HEK293T (cell line): ENCODE measurements around the gene PRRT4.

Source experiments
- CTCF ChIA-PET: fragments of 350-600 bp; formaldehyde crosslinking; extraction: SDS; loops from one replicate; lab custom pipeline; 2021; ENCODE audit warnings: antibody characterized with exemption, inconsistent platforms; lab: Yijun Ruan, JAX
- POLR2A ChIA-PET: fragments of 350-600 bp; formaldehyde crosslinking; extraction: SDS; loops from one replicate; lab custom pipeline; 2020; ENCODE audit warnings: antibody characterized with exemption, inconsistent platforms; lab: Yijun Ruan, JAX
- DNase-seq: peaks from one replicate; pipeline ENCODE4 v3.0.0; 2012; ENCODE audit warnings: mixed read lengths; ENCODE audit errors: extremely low spot score
- ARNT ChIP-seq: fragments of 450-650 bp; IDR thresholded peaks from 2 replicates; pipeline ENCODE4 v1.6.1; 2017; ENCODE audit warnings: mild to moderate bottlenecking
- BHLHE40 ChIP-seq: fragments of 450-650 bp; IDR thresholded peaks from 2 replicates; pipeline ENCODE4 v1.6.1; 2016; ENCODE audit warnings: mild to moderate bottlenecking, moderate library complexity, borderline replicate concordance
- CTBP1 ChIP-seq: fragments of 450-650 bp; IDR thresholded peaks from 2 replicates; pipeline ENCODE4 v1.6.1; 2016; ENCODE audit warnings: borderline replicate concordance
- ELF4 ChIP-seq: fragments of 450-650 bp; IDR thresholded peaks from 2 replicates; pipeline ENCODE4 v1.6.1; 2017; ENCODE audit warnings: antibody characterized with exemption
- FOXA1 ChIP-seq: fragments of 450-650 bp; IDR thresholded peaks from 2 replicates; pipeline ENCODE4 v1.6.1; 2016; ENCODE audit warnings: mild to moderate bottlenecking
- FOXK2 ChIP-seq: fragments of 450-650 bp; IDR thresholded peaks from 2 replicates; pipeline ENCODE4 v1.6.1; 2016; ENCODE audit warnings: mild to moderate bottlenecking
- FOXM1 ChIP-seq: fragments of 450-650 bp; IDR thresholded peaks from 2 replicates; pipeline ENCODE4 v1.6.1; 2017; ENCODE audit warnings: mild to moderate bottlenecking, borderline replicate concordance
- HDGF ChIP-seq: fragments of 450-650 bp; IDR thresholded peaks from 2 replicates; pipeline ENCODE4 v1.6.1; 2017; ENCODE audit warnings: antibody characterized with exemption, borderline replicate concordance
- L3MBTL2 ChIP-seq: fragments of 450-650 bp; conservative IDR thresholded peaks from 2 replicates; pipeline ENCODE4 v1.6.1; 2016; ENCODE audit warnings: mild to moderate bottlenecking
- LEF1 ChIP-seq: fragments of 450-650 bp; IDR thresholded peaks from 2 replicates; pipeline ENCODE4 v1.6.1; 2017; ENCODE audit warnings: mild to moderate bottlenecking, borderline replicate concordance
- NFRKB ChIP-seq: fragments of 450-650 bp; IDR thresholded peaks from 2 replicates; pipeline ENCODE4 v1.6.1; 2016; ENCODE audit warnings: mild to moderate bottlenecking, moderate library complexity
- SP1 ChIP-seq: fragments of 450-650 bp; IDR thresholded peaks from 2 replicates; pipeline ENCODE4 v1.6.1; 2017
- SUZ12 ChIP-seq: fragments of 450-650 bp; IDR thresholded peaks from 2 replicates; pipeline ENCODE4 v1.6.1; 2016; ENCODE audit warnings: mild to moderate bottlenecking
- TARDBP ChIP-seq: fragments of 450-650 bp; IDR thresholded peaks from 2 replicates; pipeline ENCODE4 v1.6.1; 2016
- ZNF384 ChIP-seq: fragments of 450-650 bp; IDR thresholded peaks from 2 replicates; pipeline ENCODE4 v1.6.1; 2016
- TF ChIP-seq, protein P1 (sequence below): fragments of 450-650 bp; IDR thresholded peaks from 2 replicates; pipeline ENCODE4 v1.6.1; 2016

Gene PRRT4

DNA sequence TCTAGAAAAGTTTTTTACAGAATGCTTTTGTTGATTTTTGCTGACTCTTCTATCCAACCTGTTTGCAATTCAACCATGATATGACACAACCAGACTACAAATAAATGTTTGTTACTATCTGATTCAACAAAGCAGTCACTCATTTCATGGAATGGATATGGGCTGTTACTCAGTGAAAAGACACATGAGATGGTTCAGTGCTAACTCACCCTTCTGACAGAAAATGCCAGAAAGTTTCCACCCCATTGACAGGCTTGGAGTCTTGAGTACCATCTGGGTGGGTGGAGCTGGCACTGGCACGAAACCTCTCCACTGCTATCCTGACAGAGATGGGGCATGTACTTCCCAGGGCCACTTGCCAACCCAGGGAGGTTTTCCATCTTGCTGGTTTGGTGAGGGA is 57.3 kb downstream of the PRRT4 start:
- TF ChIP-seq TARDBP (no peak), BHLHE40 (no peak), FOXM1 (no peak), SP1 (no peak), FOXA1 (no peak), SUZ12 (no peak), ARNT (no peak), ELF4 (no peak), CTBP1 (no peak)
- TF ChIP-seq, protein P1, sequence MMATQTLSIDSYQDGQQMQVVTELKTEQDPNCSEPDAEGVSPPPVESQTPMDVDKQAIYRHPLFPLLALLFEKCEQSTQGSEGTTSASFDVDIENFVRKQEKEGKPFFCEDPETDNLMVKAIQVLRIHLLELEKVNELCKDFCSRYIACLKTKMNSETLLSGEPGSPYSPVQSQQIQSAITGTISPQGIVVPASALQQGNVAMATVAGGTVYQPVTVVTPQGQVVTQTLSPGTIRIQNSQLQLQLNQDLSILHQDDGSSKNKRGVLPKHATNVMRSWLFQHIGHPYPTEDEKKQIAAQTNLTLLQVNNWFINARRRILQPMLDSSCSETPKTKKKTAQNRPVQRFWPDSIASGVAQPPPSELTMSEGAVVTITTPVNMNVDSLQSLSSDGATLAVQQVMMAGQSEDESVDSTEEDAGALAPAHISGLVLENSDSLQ: no peak
- CTCF ChIA-PET: no interaction called here
- POLR2A ChIA-PET: no interaction called here
- DNase-seq: no peak

DNA sequence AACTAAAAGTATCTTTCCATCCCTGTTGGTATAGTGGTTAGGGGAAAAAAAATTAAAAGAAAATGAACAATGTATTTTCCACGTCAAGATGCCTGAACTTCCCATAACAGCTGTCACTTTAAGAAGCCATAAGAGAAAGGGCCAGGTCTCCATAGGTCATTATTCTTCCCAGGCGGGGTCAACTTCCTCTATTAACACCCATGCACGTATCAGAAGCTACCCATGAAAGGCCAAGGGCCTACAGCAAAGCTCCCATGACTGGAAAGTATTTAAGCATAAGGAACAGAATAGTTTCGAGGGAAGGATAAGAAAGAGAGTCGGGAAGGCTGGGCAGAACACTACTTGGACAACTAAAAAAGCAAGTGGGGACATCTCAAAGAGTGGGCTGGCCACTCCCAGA is 57.8 kb downstream of the PRRT4 start:
- no peak for TF ChIP-seq ELF4
- TF ChIP-seq LEF1: no peak
- TF ChIP-seq FOXA1: no peak
- TF ChIP-seq, protein P1: no peak
- no peak for TF ChIP-seq SUZ12
- TF ChIP-seq NFRKB: no peak
- no peak for TF ChIP-seq L3MBTL2
- CTCF ChIA-PET: no interaction called here
- POLR2A ChIA-PET: no interaction called here
- no peak for DNase-seq

DNA sequence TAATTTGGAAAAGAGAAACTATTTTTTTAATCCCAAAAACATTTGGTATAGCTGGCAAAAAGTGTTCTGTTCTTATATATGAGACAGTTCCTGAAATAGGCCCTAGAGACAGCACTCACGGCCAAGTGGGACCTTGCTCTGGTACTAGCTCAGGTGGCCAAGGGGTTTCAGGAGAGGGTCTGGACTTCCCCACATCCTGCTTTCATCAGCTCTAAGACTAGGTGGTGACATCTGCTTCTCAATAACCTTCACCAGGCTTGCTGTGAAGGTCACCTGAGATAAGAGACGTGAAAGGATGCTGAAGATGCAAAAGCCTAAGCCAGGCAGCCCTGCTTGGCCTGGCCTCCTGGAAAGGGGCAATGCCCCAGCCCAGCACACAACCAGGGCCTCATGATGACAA is 58.4 kb downstream of the PRRT4 start:
- ChIA-PET POLR2A (no interaction called here), CTCF (no interaction called here)
- DNase-seq: no peak

DNA sequence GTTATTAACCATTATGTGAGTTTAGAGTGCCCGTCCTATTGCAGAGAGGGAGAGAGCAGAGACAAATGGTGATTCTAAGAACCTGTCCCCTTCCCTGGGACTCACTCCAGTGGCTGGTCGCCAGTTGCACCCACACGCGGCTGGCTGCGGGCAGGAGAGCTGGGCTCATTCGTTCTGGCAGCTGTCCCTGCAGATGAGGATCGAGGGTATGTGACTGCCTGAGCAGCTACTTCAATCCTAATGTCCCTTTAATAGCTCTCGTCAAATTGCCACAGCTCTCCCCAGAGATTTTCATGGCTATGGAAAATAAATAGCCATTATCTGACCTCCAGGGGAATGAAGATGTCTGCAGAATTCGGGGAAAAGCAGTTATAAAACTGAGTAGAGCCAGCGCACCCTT is 59.4 kb downstream of the PRRT4 start:
- no peak for TF ChIP-seq L3MBTL2
- TF ChIP-seq SUZ12: no peak
- no peak for TF ChIP-seq BHLHE40
- no peak for TF ChIP-seq ELF4
- TF ChIP-seq ZNF384: no peak
- TF ChIP-seq LEF1: no peak
- TF ChIP-seq, protein P1: no peak
- TF ChIP-seq TARDBP: no peak
- TF ChIP-seq HDGF: no peak
- no peak for TF ChIP-seq NFRKB
- no peak for TF ChIP-seq FOXK2
- no peak for TF ChIP-seq FOXA1
- TF ChIP-seq SP1: no peak
- TF ChIP-seq FOXM1: no peak
- TF ChIP-seq ARNT: no peak
- TF ChIP-seq CTBP1: no peak

More for the DNA sequence above, 58.4 kb downstream of the PRRT4 start:
- TF ChIP-seq FOXA1 (no peak), HDGF (no peak), FOXM1 (no peak), CTBP1 (no peak), ELF4 (no peak), NFRKB (no peak), BHLHE40 (no peak), ZNF384 (no peak), LEF1 (no peak), ARNT (no peak), TARDBP (no peak), L3MBTL2 (no peak), SUZ12 (no peak), FOXK2 (no peak), SP1 (no peak)
- TF ChIP-seq, protein P1: no peak

More for the DNA sequence above, 59.4 kb downstream of the PRRT4 start:
- POLR2A ChIA-PET: no interaction called here
- CTCF ChIA-PET: no interaction called here
- DNase-seq: no peak
